HG02840 (cell line): ENCODE data around the gene CCS.
A peak's percentile ranks its signal among the peaks of the same experiment; 100 is the strongest.
"Not testable (repeated sequence)": the region's sequence is repeated elsewhere in the genome, so short reads cannot be mapped to it uniquely, and the experiment has no call there.

Experiments used
- ATAC-seq: cut with Tn5 transposase; IDR thresholded peaks from one replicate; pipeline ENCODE4 v1.9.1; 2021; ENCODE audit warnings: mild to moderate bottlenecking, moderate library complexity, moderate number of reproducible peaks; ENCODE audit not compliant: unreplicated experiment, low FRiP score

CCS gene

GRCh38 chr11:66624450-66624849, 31.5 kb downstream of the CCS start:
- no peak for ATAC-seq

- ATAC-seq: no peak
These were observed 32.2 kb downstream of the CCS start for GRCh38 chr11:66625041-66625751.

- ATAC-seq: no peak
These were observed 32.8 kb downstream of the CCS start for GRCh38 chr11:66625752-66626149.

GRCh38 chr11:66626382-66626781, 33.4 kb downstream of the CCS start:
- ATAC-seq: no peak

- ATAC-seq: no peak
These were observed 33.9 kb downstream of the CCS start for GRCh38 chr11:66626926-66627325.

GRCh38 chr11:66628061-66628603, 35.1 kb downstream of the CCS start:
- no peak for ATAC-seq

GRCh38 chr11:66629356-66629755, 36.4 kb downstream of the CCS start:
- ATAC-seq: no peak

- ATAC-seq: no peak
These were observed 38.9 kb downstream of the CCS start for GRCh38 chr11:66631883-66632282.

GRCh38 chr11:66632952-66633351, 40.0 kb downstream of the CCS start:
- no peak for ATAC-seq

GRCh38 chr11:66636411-66636810, 43.4 kb downstream of the CCS start:
- no peak for ATAC-seq

- no peak for ATAC-seq
These were observed 44.7 kb downstream of the CCS start for GRCh38 chr11:66637557-66638176.

GRCh38 chr11:66638177-66639065, 45.4 kb downstream of the CCS start, which contains the start of gene RBM4:
Gene RBM4, plus strand, starts transcription at chr11:66638703. Its CDS starts 1,009 bp downstream, at chr11:66639712.
- peak; percentile 95 for ATAC-seq

GRCh38 chr11:66639066-66639813, 46.3 kb downstream of the CCS start:
- no peak for ATAC-seq

GRCh38 chr11:66639814-66640340, 46.9 kb downstream of the CCS start:
- not testable (repeated sequence) for ATAC-seq

- no peak for ATAC-seq
These were observed 48.8 kb downstream of the CCS start for GRCh38 chr11:66641834-66642233.

- no peak for ATAC-seq
These were observed 50.9 kb downstream of the CCS start for GRCh38 chr11:66643745-66644437.

- ATAC-seq: no peak
These were observed 53.8 kb downstream of the CCS start for GRCh38 chr11:66646828-66647227.

GRCh38 chr11:66649903-66650302, 56.9 kb downstream of the CCS start:
- ATAC-seq: no peak

- ATAC-seq: no peak
These were observed 58.0 kb downstream of the CCS start for GRCh38 chr11:66651016-66651415.
